ENCODE results near the gene CCDC134. TPM values are rescaled to one million over a fixed set of nuclear protein-coding genes. Genes with fewer than 3 reads are reported as not detected.

CCDC134 gene
- polyA plus RNA-seq, 1 of the 3 experiments (the other 2 are of a cell fraction) = 2.0 TPM

GRCh38 chr22:41801147-41801819, 804 bp downstream of the CCDC134 start:
- DNase-seq = peak; percentile 10
- Histone ChIP-seq H3K79me2 (ENCODE audit: insufficient read depth) (0 out of 2 replicates have a peak, but pooled peaks cover 6% of the 10 kb centered on the region), H4K20me1 (ENCODE audit: insufficient read depth) (no peaks in the 10 kb centered on the region), H2AFZ (ENCODE audit: low read depth) (peak overlapping the region; percentile 91; the same call in 1 of the 2 replicates), H3K27me3 (ENCODE audit: insufficient read depth) (no peaks in the 10 kb centered on the region), H3K9me3 (no peaks in the 10 kb centered on the region), H3F3A (replicated peaks; ENCODE audit: insufficient read depth) (no peaks in the 10 kb centered on the region), H3K9ac (peak overlapping the region; percentile 64; the same call in 1 of the 2 replicates), H3K36me3 (replicated peaks in 1 of 2; ENCODE audit: control insufficient read depth in 1 of 2, insufficient read depth in 2 of 2, low read length in 1 of 2) (no peaks in the 10 kb centered on the region), H3K4me1 (ENCODE audit: control insufficient read depth in 1 of 2, insufficient read depth in 2 of 2, low read depth in 1 of 2, low read length in 1 of 2) (peaks cover 0 to 9% of the 10 kb centered on the region in 2 experiments; a peak in 2 of 4 replicates), H3K4me3 (ENCODE audit: low read depth in 2 of 2, low read length in 1 of 2) (peak overlapping the region; percentile 71 to 72), H3K4me2 (peak overlapping the region; percentile 83), H3K27ac (ENCODE audit: low read depth in 2 of 2, low read length in 1 of 2) (no peak overlapping the region), H3K9me2 (no peaks in the 10 kb centered on the region)
- WGBS (ENCODE audit: low lambda C conversion rate) = 62% methylated on average over 3 of the region's 4 CpGs
- CTCF ChIA-PET = interaction anchor here (2.8 kb wide), 1 partner anchor 104 kb away, joined by 18 read pairs; no protein-coding TSS in a partner anchor
- POLR2A ChIA-PET = interaction anchor here (1.0 kb wide), 1 partner anchor 104 kb away, joined by 4 read pairs; no protein-coding TSS in a partner anchor
- no peak for TF ChIP-seq ZBTB33 (IDR thresholded peaks at IDR 0.05; ENCODE audit: borderline replicate concordance, low read depth)
- no peak for TF ChIP-seq MEF2A (IDR thresholded peaks at IDR 0.05; ENCODE audit: borderline replicate concordance, low read depth)
- no peak for TF ChIP-seq JUND (IDR thresholded peaks at IDR 0.05)

GRCh38 chr22:41801886-41802285, 1.4 kb downstream of the CCDC134 start:
- H3K27ac ChIP-seq (ENCODE audit: low read depth in 2 of 2, low read length in 1 of 2) = no peak overlapping the region
- H3K4me2 ChIP-seq = 0 out of 2 replicates have a peak overlapping the region, but pooled peaks have one; percentile 83
- POLR2A ChIA-PET = no interaction called here
- no peak overlapping the region for H2AFZ ChIP-seq (ENCODE audit: low read depth)
- no peak overlapping the region for H3K9ac ChIP-seq
- H3K4me1 ChIP-seq (ENCODE audit: control insufficient read depth in 1 of 2, insufficient read depth in 2 of 2, low read depth in 1 of 2, low read length in 1 of 2) = peaks cover 0 to 9% of the 10 kb centered on the region in 2 experiments; a peak in 2 of 4 replicates
- no peak for DNase-seq
- H3K27me3 ChIP-seq (ENCODE audit: insufficient read depth) = no peaks in the 10 kb centered on the region
- H3K9me2 ChIP-seq = no peaks in the 10 kb centered on the region
- H3F3A ChIP-seq (replicated peaks; ENCODE audit: insufficient read depth) = no peaks in the 10 kb centered on the region
- H3K4me3 ChIP-seq (ENCODE audit: low read depth in 2 of 2, low read length in 1 of 2) = no peak overlapping the region
- H3K9me3 ChIP-seq = no peaks in the 10 kb centered on the region
- H3K79me2 ChIP-seq (ENCODE audit: insufficient read depth) = 0 out of 2 replicates have a peak, but pooled peaks cover 6% of the 10 kb centered on the region
- TF ChIP-seq GATA2 (CRISPR knock-in tag; IDR thresholded peaks at IDR 0.05) = no peak
- TF ChIP-seq FOXJ3 (CRISPR knock-in tag; IDR thresholded peaks at IDR 0.05) = no peak
- TF ChIP-seq POLR2AphosphoS5 (IDR thresholded peaks at IDR 0.05; ENCODE audit: low read depth, low read length) = no peak
- TF ChIP-seq REST (IDR thresholded peaks at IDR 0.05; ENCODE audit: low read depth, low read length) = no peak
- TF ChIP-seq CHD2 (IDR thresholded peaks at IDR 0.05; ENCODE audit: low read length, partially characterized antibody) = no peak
- TF ChIP-seq EZH2phosphoT487 (IDR thresholded peaks at IDR 0.05; ENCODE audit: borderline replicate concordance, low read depth) = no peak
- no peak for TF ChIP-seq ELF1 (IDR thresholded peaks at IDR 0.05)
- no peak for TF ChIP-seq PBX3 (IDR thresholded peaks at IDR 0.05)
- TF ChIP-seq FOSL2 (IDR thresholded peaks at IDR 0.05; ENCODE audit: borderline replicate concordance, low read depth) = no peak
- no peak for TF ChIP-seq CTCF (IDR thresholded peaks at IDR 0.05)
- no peak for TF ChIP-seq TCF12 (IDR thresholded peaks at IDR 0.05)
- no peaks in the 10 kb centered on the region for H3K36me3 ChIP-seq (replicated peaks in 1 of 2; ENCODE audit: control insufficient read depth in 1 of 2, insufficient read depth in 2 of 2, low read length in 1 of 2)
- H4K20me1 ChIP-seq (ENCODE audit: insufficient read depth) = no peaks in the 10 kb centered on the region
- 88% methylated on average over 2 of the region's 2 CpGs for WGBS (ENCODE audit: low lambda C conversion rate)
- CTCF ChIA-PET = no interaction called here
